KMS-11 (cell line): ENCODE measurements around the gene ABCC11.
"Not testable (repeated sequence)": the region's sequence is repeated elsewhere in the genome, so short reads cannot be mapped to it uniquely, and the experiment has no call there.

Source experiments
- H2AFZ ChIP-seq: fragments of 200-600 bp; sonication (generic); 2 replicates; pipeline ENCODE4 v1.6.1; 2016; ENCODE audit warnings: antibody characterized with exemption, mixed run types, low read depth
- H3K27ac ChIP-seq: fragments of 200-600 bp; sonication (generic); 2 replicates; pipeline ENCODE4 v1.6.1; 2016; ENCODE audit warnings: mild to moderate bottlenecking, mixed run types
- H3K27me3 ChIP-seq: fragments of 200-600 bp; sonication (generic); 2 replicates; pipeline ENCODE4 v1.6.1; 2017; ENCODE audit warnings: mild to moderate bottlenecking, low read depth, mixed run types, moderate library complexity; ENCODE audit not compliant: insufficient read depth
- H3K36me3 ChIP-seq: fragments of 200-600 bp; sonication (generic); 2 replicates; pipeline ENCODE4 v1.6.1; 2017; ENCODE audit warnings: mild to moderate bottlenecking, mixed run types; ENCODE audit not compliant: insufficient read depth
- H3K4me1 ChIP-seq: fragments of 200-600 bp; sonication (generic); 2 replicates; pipeline ENCODE4 v1.6.1; 2016; ENCODE audit warnings: mild to moderate bottlenecking, low read depth, mixed run types; ENCODE audit not compliant: poor library complexity, severe bottlenecking
- H3K4me2 ChIP-seq: fragments of 200-600 bp; sonication (generic); 2 replicates; pipeline ENCODE4 v1.7.0; 2016; ENCODE audit warnings: mild to moderate bottlenecking, mixed run types
- H3K4me3 ChIP-seq: fragments of 200-600 bp; sonication (generic); IDR thresholded peaks from 2 replicates; pipeline ENCODE4 v1.6.1; 2017; ENCODE audit warnings: low read depth, low read length, mixed read lengths; ENCODE audit not compliant: insufficient read depth
- H3K79me2 ChIP-seq: fragments of 200-600 bp; sonication (generic); 2 replicates; pipeline ENCODE4 v1.6.1; 2016; ENCODE audit warnings: low read depth, mixed run types; ENCODE audit not compliant: insufficient read depth
- H3K9ac ChIP-seq: fragments of 200-600 bp; sonication (generic); 2 replicates; pipeline ENCODE4 v1.6.1; 2016; ENCODE audit warnings: mild to moderate bottlenecking, mixed run types
- H4K20me1 ChIP-seq: fragments of 200-600 bp; sonication (generic); 2 replicates; pipeline ENCODE4 v1.6.1; 2016; ENCODE audit warnings: mild to moderate bottlenecking, mixed run types; ENCODE audit not compliant: insufficient read depth
- TF ChIP-seq, protein P1 (sequence below): fragments of 200-600 bp; sonication (generic); conservative IDR thresholded peaks from 2 replicates; pipeline ENCODE4 v1.6.1; 2017; ENCODE audit warnings: low read depth, mild to moderate bottlenecking, antibody characterized with exemption, low read length, moderate library complexity, mixed read lengths

ABCC11 gene

DNA sequence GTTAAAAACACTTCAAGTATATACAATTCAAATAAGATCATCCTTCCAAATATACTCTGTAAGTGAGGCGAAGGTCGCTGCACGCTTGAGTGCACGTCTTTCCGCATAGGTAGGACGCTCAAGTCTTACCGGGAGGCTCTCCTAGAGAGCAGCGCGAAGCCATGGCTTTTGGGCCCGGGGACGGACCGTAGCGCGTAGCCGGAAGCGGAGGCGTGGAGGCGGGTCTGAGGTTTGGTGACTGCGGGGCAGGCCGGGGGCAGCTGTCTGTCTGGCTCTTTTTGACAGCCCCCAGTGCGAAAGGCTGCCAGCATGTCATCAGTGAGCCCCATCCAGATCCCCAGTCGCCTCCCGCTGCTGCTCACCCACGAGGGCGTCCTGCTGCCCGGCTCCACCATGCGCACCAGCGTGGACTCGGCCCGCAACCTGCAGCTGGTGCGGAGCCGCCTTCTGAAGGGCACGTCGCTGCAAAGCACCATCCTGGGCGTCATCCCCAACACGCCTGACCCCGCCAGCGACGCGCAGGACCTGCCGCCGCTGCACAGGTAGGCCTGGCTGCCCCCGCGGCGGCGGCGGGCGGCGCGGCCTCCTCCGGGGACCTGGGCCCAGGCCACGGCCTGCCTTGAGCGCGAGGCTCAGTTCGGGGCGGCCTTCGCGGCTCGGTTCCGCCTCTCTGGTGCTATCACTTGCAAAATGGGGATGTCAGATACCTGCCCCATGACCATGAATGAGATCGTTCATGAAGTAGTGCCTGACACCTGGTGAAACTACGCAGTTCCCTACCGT, 3.1 kb downstream of the ABCC11 start, which contains the start of gene LONP2:
Gene LONP2, plus strand, starts transcription at position 221 of the 783 bp plus-strand sequence. Its CDS starts 89 bp downstream, at position 310.
- peaks cover 13% of the 10 kb centered on the region for H3K4me1 ChIP-seq
- H3K4me3 ChIP-seq = no peak within 1 kb of the TSS
- H4K20me1 ChIP-seq = no peaks in the 10 kb centered on the region
- peaks cover 40% of the 10 kb centered on the region for H3K79me2 ChIP-seq
- H3K4me2 ChIP-seq = peak within 1 kb of the TSS; percentile 87
- H3K9ac ChIP-seq = peak within 1 kb of the TSS; percentile 83
- H3K27me3 ChIP-seq = no peaks in the 10 kb centered on the region
- peak within 1 kb of the TSS; percentile 74 for H3K27ac ChIP-seq
- H2AFZ ChIP-seq = peak within 1 kb of the TSS; percentile 57
- no peaks in the 10 kb centered on the region for H3K36me3 ChIP-seq
- TF ChIP-seq, protein P1, sequence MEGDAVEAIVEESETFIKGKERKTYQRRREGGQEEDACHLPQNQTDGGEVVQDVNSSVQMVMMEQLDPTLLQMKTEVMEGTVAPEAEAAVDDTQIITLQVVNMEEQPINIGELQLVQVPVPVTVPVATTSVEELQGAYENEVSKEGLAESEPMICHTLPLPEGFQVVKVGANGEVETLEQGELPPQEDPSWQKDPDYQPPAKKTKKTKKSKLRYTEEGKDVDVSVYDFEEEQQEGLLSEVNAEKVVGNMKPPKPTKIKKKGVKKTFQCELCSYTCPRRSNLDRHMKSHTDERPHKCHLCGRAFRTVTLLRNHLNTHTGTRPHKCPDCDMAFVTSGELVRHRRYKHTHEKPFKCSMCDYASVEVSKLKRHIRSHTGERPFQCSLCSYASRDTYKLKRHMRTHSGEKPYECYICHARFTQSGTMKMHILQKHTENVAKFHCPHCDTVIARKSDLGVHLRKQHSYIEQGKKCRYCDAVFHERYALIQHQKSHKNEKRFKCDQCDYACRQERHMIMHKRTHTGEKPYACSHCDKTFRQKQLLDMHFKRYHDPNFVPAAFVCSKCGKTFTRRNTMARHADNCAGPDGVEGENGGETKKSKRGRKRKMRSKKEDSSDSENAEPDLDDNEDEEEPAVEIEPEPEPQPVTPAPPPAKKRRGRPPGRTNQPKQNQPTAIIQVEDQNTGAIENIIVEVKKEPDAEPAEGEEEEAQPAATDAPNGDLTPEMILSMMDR = no peak

DNA sequence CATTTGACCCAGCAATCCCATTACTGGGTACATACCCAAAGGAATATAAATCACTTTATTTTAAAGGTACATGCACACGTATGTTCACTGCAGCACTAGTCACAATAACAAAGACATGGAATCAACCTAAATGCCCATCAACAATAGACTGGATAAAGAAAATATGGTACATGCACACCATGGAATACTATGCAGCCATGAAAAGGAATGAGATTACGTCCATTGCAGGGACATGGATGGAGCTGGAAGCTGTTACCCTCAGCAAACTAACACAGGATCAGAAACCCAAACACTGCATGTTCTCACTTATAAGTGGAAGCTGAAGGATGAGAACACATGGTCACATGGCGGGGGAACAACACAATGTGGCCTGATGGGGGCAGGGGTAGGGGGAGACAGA, 7.2 kb downstream of the ABCC11 start:
- H3K27ac ChIP-seq, H3K27me3 ChIP-seq, H2AFZ ChIP-seq, H3K4me1 ChIP-seq, H4K20me1 ChIP-seq, H3K9ac ChIP-seq, H3K4me3 ChIP-seq, H3K36me3 ChIP-seq, H3K4me2 ChIP-seq: not testable (repeated sequence)
- H3K79me2 ChIP-seq = peaks cover 10% of the 10 kb centered on the region

DNA sequence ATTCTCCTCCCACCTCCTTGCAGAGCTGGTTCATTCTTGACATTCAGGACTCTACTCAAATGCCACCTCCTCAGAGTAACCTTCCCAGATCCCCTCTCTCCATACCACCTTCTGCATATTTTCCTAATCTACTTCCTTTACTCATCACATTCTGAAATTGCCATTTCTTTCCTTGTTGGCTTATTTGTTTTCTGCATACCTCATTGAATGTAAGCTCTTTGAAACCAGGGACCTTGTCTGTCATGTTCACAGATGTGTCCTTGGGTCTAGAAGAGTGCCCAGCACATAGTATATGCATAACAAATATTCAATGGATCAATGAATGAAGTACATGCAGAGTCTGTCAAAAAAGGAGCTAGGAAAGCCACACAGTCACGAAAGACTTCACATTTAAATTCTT, 11.1 kb downstream of the ABCC11 start:
- TF ChIP-seq, protein P1 = no peak
- Histone ChIP-seq H3K36me3 (no peaks in the 10 kb centered on the region), H3K4me2 (no peak overlapping the region), H3K9ac (no peak overlapping the region), H2AFZ (no peak overlapping the region), H3K27me3 (no peaks in the 10 kb centered on the region), H3K79me2 (no peaks in the 10 kb centered on the region), H3K4me1 (peaks cover 9% of the 10 kb centered on the region), H4K20me1 (no peaks in the 10 kb centered on the region), H3K4me3 (no peak overlapping the region), H3K27ac (no peak overlapping the region)

DNA sequence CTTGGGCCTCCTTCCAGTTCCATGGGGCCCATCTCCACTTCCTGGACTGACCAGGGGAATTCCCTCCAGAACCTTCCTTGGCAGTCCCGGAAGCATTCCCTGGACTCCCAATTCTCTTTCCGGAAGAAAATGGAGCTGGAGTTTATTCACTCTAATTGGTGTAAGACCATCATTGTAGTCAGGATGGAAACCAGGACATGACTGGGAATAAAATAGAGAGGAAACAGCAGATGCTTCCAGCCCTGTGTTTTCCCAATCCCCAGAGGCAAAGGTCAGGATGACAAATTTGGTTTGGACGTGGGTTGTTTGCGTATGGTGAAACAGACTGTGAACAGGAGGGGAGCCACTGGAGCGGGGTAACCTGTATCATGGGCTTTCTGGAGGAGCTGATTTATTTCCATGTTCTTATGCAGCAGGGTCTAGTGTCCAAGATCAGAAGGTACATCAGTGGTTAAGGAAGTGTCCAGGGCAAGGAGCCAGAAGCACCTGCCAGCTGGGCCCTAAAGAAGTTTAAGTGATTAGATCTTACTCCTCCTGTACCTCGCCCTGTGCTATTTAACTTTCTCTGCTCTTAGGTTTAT, 11.7 kb downstream of the ABCC11 start:
- no peak overlapping the region for H3K4me3 ChIP-seq
- no peak overlapping the region for H2AFZ ChIP-seq
- peaks cover 9% of the 10 kb centered on the region for H3K4me1 ChIP-seq
- no peak overlapping the region for H3K27ac ChIP-seq
- H3K27me3 ChIP-seq = no peaks in the 10 kb centered on the region
- no peaks in the 10 kb centered on the region for H3K79me2 ChIP-seq
- no peaks in the 10 kb centered on the region for H4K20me1 ChIP-seq
- no peak overlapping the region for H3K4me2 ChIP-seq
- no peak overlapping the region for H3K9ac ChIP-seq
- TF ChIP-seq, protein P1 = no peak
- no peaks in the 10 kb centered on the region for H3K36me3 ChIP-seq

DNA sequence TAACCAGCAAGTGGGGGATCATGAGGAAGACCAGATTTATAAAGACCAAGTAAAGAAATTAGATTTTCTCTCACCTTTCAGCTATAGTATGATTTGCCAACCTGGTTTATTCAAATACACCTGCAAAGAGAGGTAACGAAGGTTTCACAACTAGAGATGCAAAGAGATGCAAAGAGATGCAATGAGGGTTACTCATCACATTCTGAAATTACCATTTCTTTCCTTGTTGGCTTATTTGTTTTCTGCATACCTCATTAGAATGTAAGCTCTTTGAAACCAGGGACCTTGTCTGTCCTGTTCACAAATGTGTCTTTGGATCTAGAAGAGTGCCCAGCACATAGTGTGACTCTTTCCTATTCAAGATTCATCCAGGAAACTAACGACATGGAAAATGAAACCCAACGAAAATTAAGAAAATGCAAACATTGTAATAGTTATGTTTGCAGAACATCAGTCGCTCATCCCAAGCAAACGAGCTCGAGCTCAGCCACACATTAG, 12.2 kb downstream of the ABCC11 start:
- peaks cover 9% of the 10 kb centered on the region for H3K4me1 ChIP-seq
- no peaks in the 10 kb centered on the region for H3K79me2 ChIP-seq
- H3K9ac ChIP-seq = no peak overlapping the region
- no peaks in the 10 kb centered on the region for H3K36me3 ChIP-seq
- H3K4me2 ChIP-seq = no peak overlapping the region
- H2AFZ ChIP-seq = no peak overlapping the region
- H4K20me1 ChIP-seq = no peaks in the 10 kb centered on the region
- no peaks in the 10 kb centered on the region for H3K27me3 ChIP-seq
- H3K27ac ChIP-seq = no peak overlapping the region
- TF ChIP-seq, protein P1 = no peak
- H3K4me3 ChIP-seq = no peak overlapping the region
